ENCODE results near the gene PTPA.

- no peak for TF ChIP-seq CTCF (IDR thresholded peaks at IDR 0.05; ENCODE audit: poor library complexity, severe bottlenecking)
- TF ChIP-seq EP300 (conservative IDR thresholded peaks at IDR 0.05; ENCODE audit: poor library complexity, severe bottlenecking), result no peak
- no peak for TF ChIP-seq POLR2AphosphoS5 (IDR thresholded peaks at IDR 0.05)
- no peak for TF ChIP-seq SMC3 (conservative IDR thresholded peaks at IDR 0.05; ENCODE audit: poor library complexity)
- TF ChIP-seq RAD21 (conservative IDR thresholded peaks at IDR 0.05), result no peak
- no peak for TF ChIP-seq MXI1 (conservative IDR thresholded peaks at IDR 0.05; ENCODE audit: poor library complexity, severe bottlenecking)
- TF ChIP-seq EZH2 (IDR thresholded peaks at IDR 0.05; ENCODE audit: borderline replicate concordance, insufficient read depth, low read length, poor library complexity, severe bottlenecking), result no peak
Observed at GRCh38 chr9:129160712-129161533, 49.7 kb downstream of the PTPA start.
